GM12872 (cell line): ENCODE results near the gene LRFN4.

ENCODE experiments used
- CTCF ChIP-seq: IDR thresholded peaks from 3 replicates; pipeline ENCODE4 v1.5.1; 2011; ENCODE audit warnings: low read depth, mild to moderate bottlenecking, low read length, moderate library complexity; ENCODE audit not compliant: insufficient read depth

Gene LRFN4

DNA sequence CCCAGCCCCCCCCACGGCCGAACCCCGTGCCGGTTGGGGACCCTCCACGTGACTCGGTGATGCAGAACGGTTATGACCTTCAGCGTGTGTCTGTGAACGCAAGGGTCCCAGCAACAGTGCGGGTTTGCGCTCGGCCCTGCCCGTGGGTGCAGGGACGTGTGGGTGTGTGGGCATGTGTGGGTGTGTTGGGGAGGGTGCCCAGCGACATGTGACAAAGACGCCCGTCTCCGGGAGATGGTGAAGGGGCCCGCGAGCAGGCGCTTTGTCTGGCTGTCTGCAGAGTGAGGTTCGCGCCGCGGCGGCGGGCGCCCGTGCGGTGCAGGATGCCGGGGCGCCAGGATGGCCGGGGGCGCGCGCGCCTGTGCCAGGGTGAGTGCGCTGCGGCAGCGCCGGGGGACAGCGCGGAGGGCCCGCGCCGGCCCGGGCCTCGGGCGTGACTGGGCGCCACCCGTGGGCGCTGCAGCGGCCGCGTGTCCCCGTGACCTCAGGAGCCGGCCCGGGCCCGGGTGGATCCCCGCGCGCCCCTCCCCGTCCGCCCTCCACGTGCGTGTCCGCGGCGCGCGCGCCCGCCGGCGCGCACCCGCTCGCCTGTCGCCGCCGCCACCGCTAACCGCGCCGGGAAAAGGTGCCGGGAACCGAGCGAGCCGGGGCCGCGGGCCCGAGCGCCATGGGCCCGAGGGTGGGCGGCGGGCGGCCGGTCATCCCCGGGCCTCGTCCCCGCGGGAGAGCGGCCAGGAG lies at the start of gene LRFN4:
TSS of gene LRFN4 (plus strand) at position 569 of the 738 bp plus-strand sequence. CDS start 681 bp downstream, outside the sequence.
- no peak for TF ChIP-seq CTCF

GRCh38 chr11:66809592-66809991 lies 47.3 kb upstream of the LRFN4 start:
- no peak for TF ChIP-seq CTCF

GRCh38 chr11:66810576-66811185 lies 46.2 kb upstream of the LRFN4 start:
- TF ChIP-seq CTCF = no peak

GRCh38 chr11:66814678-66815077 lies 42.2 kb upstream of the LRFN4 start:
- TF ChIP-seq CTCF = no peak

GRCh38 chr11:66815646-66816045 lies 41.2 kb upstream of the LRFN4 start:
- TF ChIP-seq CTCF = no peak

DNA sequence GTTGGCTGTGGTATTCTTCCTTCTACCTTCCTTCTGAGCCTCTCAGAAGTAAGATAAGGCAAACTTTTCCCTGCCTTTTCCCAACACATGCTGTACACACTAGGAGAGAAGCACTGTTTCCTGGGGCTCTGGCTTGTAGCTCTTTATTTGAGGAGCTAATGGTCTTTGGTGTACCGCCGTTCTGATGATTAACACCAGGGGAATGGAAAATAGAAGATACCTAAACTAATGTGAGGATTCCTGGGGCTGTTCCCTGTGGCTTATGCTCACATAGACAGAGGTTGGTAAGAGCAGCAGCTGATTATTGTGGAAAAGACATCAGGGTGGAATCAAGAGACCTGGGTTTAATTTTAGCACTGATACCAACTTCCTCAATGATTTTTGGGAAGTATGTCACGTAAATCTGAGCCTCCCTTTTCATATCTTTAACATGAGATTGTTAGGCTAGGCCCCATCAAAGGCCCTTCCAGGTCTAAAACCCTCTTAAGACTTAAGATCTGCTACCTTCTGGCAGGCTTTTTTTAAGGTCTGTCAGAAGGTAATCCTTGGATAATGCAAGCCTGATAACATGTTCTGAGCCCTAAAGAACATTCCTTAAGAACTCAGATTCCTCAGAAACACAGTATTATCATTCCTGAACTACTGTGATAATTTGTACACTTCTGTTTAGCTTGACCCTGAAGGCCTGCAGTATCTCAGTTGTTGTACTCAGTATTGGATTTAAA lies 38.5 kb upstream of the LRFN4 start:
- TF ChIP-seq CTCF = no peak

DNA sequence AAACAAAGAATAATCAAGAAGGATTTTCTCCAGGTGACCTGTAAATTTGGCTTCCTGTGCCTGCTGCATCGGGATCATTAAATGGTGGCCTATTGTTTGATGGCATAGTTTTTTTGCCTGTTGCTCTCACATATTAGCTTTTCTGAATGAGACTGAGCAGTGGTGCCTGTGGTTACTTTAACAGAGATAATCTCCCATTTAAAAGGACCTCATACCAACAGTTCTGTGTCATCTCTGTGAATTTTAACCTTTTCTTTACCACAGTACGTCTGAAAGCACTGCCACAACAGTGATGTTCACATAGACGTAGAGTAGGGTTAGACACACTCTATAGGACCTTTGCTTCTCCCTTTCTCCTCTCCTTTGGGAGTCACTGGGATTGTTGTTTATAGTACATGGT lies 36.5 kb upstream of the LRFN4 start:
- no peak for TF ChIP-seq CTCF
